Stimulated activated CD4-positive, alpha-beta T cell treated with anti-CD3 and anti-CD28 coated beads, TNF-alpha, amount 100 ng/mL, for 1 hour (primary cell): ENCODE measurements around the gene AZIN2.
"Not testable (repeated sequence)": the region's sequence is repeated elsewhere in the genome, so short reads cannot be mapped to it uniquely, and the experiment has no call there.

Experiments used
- DNase-seq, 3 donors: peaks; one replicate each; pipeline ENCODE4 v3.0.0-alpha.2; 2020; ENCODE audit warnings: low read depth in 3 of 3, low spot score in 1 of 3

AZIN2 gene

GRCh38 chr1:33080885-33081553 is at the start of gene AZIN2:
AZIN2 (plus strand) TSS chr1:33081153; CDS start chr1:33082250, 1,097 bp downstream.
- peak; percentile 92 to 99 (median 93) for DNase-seq

GRCh38 chr1:33031506-33031905 is 49.4 kb upstream of the AZIN2 start:
- DNase-seq = no peak

- no peak for DNase-seq
Measured at GRCh38 chr1:33032126-33032869, 48.7 kb upstream of the AZIN2 start.

GRCh38 chr1:33036051-33036525 is 44.9 kb upstream of the AZIN2 start:
- no peak for DNase-seq

DNA sequence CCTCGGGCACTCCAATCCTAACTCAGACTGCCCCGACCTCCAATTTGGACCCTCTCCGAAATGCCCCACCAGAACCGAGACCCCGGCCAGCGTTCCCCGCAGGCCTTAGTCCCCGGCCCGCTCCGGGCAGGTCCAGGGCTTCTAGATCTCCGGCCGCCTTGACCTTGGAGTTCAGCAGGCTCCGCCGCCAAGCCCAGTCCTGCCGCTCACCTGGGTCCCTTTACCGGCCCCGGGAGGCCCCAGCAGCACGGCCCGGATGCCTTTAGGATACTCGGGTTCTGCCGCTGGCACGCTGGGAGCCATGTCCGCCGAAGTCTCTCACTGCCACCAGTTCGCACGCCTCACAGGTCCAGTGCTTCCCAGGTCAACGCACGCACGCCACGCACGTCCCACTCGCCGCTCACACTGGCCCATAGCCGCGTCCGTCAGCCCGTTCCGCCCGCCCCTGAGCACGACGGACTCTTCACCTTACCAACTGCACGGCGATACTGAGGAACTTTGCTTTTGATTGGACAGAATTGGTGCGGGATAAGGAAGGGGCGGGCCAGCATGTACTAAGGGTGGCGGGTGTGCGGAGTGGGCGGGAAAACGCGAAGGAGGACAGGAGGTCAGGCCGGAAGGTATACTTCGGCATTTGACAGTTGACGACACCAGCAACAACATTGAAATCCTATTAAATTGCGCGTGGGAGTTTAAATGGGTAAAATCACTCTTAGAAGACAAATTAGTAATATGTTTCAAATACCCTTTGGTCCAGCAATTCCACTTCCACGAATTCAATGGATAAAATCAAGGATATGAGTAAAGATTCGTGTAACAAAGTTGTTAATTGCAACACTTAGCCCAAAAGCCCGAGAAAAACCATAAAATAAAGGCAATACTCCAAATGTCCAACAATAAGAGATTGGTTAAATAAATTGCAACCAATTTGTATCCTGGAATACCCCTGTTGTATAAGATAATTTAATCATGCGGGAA is 44.1 kb upstream of the AZIN2 start, which contains the start of gene AK2:
Gene AK2, minus strand, starts transcription at position 358 of the 978 bp plus-strand sequence. Its CDS starts 55 bp downstream, at position 303.
- peak; percentile 72 to 77 (median 73) for DNase-seq

DNA sequence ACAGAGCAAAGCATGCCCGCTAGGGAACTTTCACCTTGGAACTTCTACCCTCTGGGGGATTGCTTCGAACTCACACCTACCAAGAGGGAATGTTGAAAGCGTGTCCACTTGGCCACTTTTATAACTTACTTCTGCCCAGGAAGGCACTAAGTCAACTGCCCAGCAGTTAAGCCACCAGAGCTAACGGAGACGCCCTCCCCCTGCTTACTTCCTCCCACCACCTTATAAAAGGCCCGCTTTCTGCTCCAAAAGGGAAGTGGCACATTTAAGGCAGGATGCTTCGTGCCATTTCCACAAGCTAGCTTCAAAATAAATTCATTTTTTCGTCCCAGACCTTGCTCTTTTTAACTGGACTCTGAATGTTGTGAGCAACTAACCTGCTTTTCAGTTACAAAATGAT is 41.1 kb upstream of the AZIN2 start:
- no peak for DNase-seq

- no peak for DNase-seq
Measured at GRCh38 chr1:33041026-33041425, 39.9 kb upstream of the AZIN2 start.

GRCh38 chr1:33042831-33043230 is 38.1 kb upstream of the AZIN2 start:
- no peak for DNase-seq

DNA sequence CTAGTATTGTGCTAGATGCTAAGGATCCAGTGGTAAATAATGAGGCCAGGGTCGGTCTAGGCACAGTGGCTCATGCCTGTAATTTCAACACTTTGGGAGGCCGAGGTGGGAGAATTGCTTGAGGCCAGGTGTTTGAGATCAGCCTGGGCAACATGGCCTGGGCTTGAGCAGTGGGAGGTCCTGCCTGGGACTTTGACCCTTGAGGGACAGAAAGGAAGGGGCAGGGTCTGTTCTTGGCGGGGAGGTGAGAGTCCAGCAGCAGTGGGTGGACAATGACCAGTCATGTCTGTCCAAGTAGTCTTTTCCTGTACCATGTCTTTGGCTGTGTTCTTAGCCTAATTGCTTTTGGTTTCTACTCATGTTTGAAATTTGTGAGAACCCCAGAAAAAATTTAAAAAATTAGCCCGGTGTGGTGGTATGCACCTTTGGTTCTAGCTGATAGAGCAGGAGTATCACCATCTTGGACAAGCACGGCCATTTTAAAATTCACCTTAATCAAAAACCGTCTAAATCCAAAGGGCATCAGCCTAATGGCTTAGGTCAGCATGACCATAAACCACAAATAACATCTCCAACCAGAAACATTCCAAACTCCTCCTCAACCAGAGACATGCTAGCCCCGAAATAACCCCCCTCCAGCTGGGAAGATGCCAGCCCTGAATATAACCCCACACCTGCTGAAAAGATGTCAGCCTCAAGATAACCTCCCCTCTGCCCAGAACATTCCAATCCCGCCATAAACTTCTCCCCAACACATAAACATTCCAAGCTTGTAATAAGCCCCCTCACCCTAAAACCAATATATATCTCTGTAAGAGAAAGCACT is 37.5 kb upstream of the AZIN2 start:
- no peak for DNase-seq

- no peak for DNase-seq
Measured at GRCh38 chr1:33045246-33045645, 35.7 kb upstream of the AZIN2 start.

DNA sequence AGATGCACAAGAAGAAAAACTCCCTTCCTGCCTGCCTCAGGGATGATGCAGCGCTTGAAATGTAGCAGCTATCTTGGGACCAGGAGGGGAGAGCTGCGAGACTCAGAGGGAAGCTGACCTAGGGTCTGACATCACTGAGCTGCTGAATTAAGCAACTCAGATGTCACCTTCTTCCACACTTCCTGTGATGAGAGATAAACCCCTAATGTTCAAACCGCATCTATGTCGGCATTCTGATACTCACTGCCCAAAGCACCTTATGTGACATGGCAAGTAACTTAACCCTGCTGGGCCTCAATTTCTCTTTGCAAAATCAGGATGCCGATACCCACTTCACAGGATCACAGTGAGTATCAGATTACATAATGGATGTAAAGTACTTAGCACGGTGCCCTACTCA is 35.1 kb upstream of the AZIN2 start:
- DNase-seq = no peak

GRCh38 chr1:33046234-33046633 is 34.7 kb upstream of the AZIN2 start:
- DNase-seq = not testable (repeated sequence)

- no peak for DNase-seq
Measured at GRCh38 chr1:33047290-33047689, 33.7 kb upstream of the AZIN2 start.

GRCh38 chr1:33047839-33048305 is 33.1 kb upstream of the AZIN2 start:
- no peak for DNase-seq

DNA sequence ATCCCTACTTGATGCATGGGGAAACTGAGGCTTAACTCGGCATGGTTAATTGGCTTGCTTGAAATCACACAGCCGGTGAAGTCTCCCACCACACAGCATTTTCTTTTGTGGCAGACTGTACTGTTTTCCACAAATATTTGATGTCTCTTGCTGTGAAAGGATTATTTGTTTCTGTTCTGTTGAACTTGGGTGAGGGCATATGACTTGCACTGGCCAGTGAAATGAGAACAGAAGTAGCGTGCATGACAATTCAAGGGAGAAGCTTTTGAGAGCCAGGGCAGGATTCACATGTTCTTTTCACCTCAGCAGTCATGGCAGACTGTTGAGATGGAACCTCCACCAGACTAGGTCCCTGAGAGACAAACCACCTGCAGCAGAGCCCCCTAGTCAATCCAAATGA is 32.5 kb upstream of the AZIN2 start:
- no peak for DNase-seq

DNA sequence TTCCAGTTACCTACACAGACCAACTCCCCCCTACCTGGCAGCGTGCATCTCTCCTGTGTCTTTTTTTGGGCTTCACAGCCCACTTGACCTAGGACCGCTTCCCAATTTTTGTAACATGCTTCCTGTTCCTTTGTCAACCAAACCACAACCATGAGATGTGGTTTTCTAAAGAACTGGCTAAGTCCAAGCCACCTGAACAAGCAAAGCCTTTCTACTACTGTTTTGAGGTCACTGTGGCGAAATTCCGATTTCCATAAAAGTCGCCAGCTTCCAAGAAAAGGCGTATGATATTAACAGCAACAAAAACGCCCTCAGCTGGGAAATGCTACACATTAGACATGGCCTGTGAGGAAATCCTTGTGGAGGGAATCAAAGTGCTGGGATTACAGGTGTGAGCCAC is 31.6 kb upstream of the AZIN2 start:
- DNase-seq = no peak

- DNase-seq = no peak
Measured at GRCh38 chr1:33050221-33051076, 30.5 kb upstream of the AZIN2 start.

GRCh38 chr1:33055210-33056008 is 25.5 kb upstream of the AZIN2 start:
- DNase-seq = no peak
